Neural cell (in vitro differentiated cells): ENCODE data around the gene TIMM17B.

Source experiments
- CTCF ChIP-seq: fragments of 450-650 bp; IDR thresholded peaks from 2 replicates; pipeline ENCODE4 v1.5.1; 2014; ENCODE audit warnings: antibody characterized with exemption, mild to moderate bottlenecking, moderate library complexity; ENCODE audit not compliant: poor library complexity, severe bottlenecking
- REST ChIP-seq: IDR thresholded peaks from 2 replicates; pipeline ENCODE4 v1.6.1; 2012; ENCODE audit warnings: borderline replicate concordance

DNA sequence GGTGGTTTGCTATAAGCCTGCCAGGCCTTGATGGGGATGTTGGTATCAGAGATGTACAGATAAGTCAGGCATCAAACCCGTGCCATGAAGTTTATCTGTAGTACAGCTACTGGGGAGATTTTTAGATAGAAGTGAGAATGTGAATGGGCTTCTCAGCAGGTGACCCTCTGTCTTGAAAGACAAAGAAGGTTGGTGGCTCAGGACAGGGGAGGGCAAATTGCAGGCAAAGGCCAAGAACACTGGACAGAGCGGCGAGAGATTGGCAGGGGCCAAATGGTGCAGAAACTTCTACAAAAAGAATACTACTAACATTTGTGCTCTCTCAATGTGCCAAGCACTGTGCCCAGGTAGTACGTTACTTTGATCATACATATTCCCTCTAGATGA lies 23.1 kb upstream of the TIMM17B start:
- TF ChIP-seq REST, result no peak
- no peak for TF ChIP-seq CTCF
